Measurements from ENCODE around the gene REV3L. TPM values are rescaled to one million over a fixed set of nuclear protein-coding genes. Genes with fewer than 3 reads are reported as not detected.

Gene REV3L
- total RNA-seq, 1 experiment from 2014 or later: 12.8 TPM

DNA sequence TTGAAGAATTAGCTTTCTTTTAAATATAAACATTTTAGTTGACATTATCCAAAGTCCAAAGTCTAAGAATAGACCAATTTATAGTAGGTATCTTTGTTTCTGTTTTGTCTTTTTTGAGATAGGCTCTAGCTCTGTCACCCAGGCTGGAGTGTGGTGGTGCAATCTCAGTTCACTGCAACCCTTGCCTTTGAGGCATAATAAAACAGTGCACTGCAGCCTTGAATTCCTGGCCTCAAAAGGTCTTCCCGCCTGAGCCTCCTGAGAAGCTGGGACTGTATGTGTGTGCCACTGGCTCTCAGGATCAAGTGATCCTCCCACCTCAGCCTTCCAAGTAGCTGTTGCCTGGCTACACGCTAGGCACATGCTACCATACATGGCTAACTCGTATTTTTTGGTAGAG lies 135.4 kb downstream of the REV3L start (continued):
- TF ChIP-seq TCF7L2 (IDR thresholded peaks at IDR 0.05; ENCODE audit: borderline replicate concordance, extremely low read depth, insufficient read depth, insufficient read length) (no peak), POLR2AphosphoS5 (IDR thresholded peaks at IDR 0.05; ENCODE audit: low read depth, low read length) (no peak), CBX3 (IDR thresholded peaks at IDR 0.05; ENCODE audit: low read depth) (no peak)
- TF ChIP-seq, protein P1, sequence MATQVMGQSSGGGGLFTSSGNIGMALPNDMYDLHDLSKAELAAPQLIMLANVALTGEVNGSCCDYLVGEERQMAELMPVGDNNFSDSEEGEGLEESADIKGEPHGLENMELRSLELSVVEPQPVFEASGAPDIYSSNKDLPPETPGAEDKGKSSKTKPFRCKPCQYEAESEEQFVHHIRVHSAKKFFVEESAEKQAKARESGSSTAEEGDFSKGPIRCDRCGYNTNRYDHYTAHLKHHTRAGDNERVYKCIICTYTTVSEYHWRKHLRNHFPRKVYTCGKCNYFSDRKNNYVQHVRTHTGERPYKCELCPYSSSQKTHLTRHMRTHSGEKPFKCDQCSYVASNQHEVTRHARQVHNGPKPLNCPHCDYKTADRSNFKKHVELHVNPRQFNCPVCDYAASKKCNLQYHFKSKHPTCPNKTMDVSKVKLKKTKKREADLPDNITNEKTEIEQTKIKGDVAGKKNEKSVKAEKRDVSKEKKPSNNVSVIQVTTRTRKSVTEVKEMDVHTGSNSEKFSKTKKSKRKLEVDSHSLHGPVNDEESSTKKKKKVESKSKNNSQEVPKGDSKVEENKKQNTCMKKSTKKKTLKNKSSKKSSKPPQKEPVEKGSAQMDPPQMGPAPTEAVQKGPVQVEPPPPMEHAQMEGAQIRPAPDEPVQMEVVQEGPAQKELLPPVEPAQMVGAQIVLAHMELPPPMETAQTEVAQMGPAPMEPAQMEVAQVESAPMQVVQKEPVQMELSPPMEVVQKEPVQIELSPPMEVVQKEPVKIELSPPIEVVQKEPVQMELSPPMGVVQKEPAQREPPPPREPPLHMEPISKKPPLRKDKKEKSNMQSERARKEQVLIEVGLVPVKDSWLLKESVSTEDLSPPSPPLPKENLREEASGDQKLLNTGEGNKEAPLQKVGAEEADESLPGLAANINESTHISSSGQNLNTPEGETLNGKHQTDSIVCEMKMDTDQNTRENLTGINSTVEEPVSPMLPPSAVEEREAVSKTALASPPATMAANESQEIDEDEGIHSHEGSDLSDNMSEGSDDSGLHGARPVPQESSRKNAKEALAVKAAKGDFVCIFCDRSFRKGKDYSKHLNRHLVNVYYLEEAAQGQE (IDR thresholded peaks at IDR 0.05; ENCODE audit: low read depth): no peak

DNA sequence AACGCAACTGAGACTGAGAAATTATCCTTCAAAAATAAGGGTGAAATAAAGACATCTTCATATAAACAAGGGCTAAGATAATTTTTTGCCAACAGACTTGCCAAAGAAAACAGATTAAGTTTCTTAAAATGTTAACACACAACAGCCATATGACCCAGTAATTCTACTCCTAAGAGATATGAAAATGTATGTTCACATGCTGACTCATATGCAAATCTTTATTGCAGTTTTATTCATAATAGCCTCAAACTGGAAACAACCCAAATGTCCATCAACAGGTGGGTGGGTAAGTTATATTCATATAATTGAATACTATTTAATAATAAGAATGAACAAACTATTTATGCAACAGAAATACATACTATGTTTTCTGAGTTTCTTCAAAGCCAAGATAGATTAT lies 140.1 kb downstream of the REV3L start:
- no peak overlapping the region for H3K4me2 ChIP-seq (ENCODE audit: low read length)
- no TSS peak for BruUV-seq (replicated peaks)
- H3K9me3 ChIP-seq (ENCODE audit: control insufficient read depth in 1 of 2, insufficient read depth in 1 of 2, low read depth in 1 of 2, low read length in 2 of 2): no peaks in the 10 kb centered on the region
- CTCF ChIA-PET: no interaction called here
- H3K36me3 ChIP-seq (ENCODE audit: control insufficient read depth in 1 of 2, insufficient read depth in 2 of 2, low read length in 2 of 2): no peaks in the 10 kb centered on the region
- no peaks in the 10 kb centered on the region for H3K9me2 ChIP-seq (ENCODE audit: insufficient read depth)
- ATAC-seq: no peak
- H4K20me1 ChIP-seq (ENCODE audit: insufficient read depth): no peaks in the 10 kb centered on the region
- no peak overlapping the region for H3K27ac ChIP-seq (ENCODE audit: low read depth, low read length)
- H3K9ac ChIP-seq (ENCODE audit: low read length): no peak overlapping the region
- POLR2A ChIA-PET: no interaction called here
- no peak overlapping the region for H3K4me3 ChIP-seq (replicated peaks in 1 of 2; ENCODE audit: low read depth in 1 of 2, low read length in 2 of 2)
- H2AFZ ChIP-seq (ENCODE audit: low read depth, low read length, poor library complexity, severe bottlenecking): no peak overlapping the region
- no peaks in the 10 kb centered on the region for H3K4me1 ChIP-seq (ENCODE audit: control insufficient read depth in 1 of 2, insufficient read depth in 2 of 2, low read length in 2 of 2)
- no peak for DNase-seq (ENCODE audit: low read depth, low spot score)
- TF ChIP-seq, protein P2, sequence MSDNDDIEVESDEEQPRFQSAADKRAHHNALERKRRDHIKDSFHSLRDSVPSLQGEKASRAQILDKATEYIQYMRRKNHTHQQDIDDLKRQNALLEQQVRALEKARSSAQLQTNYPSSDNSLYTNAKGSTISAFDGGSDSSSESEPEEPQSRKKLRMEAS (IDR thresholded peaks at IDR 0.05): no peak
- TF ChIP-seq ZNF274 (IDR thresholded peaks at IDR 0.05; ENCODE audit: low read depth, low read length): no peak
- TF ChIP-seq SIN3A (IDR thresholded peaks at IDR 0.05; ENCODE audit: low read depth): no peak
- TF ChIP-seq, protein P3, sequence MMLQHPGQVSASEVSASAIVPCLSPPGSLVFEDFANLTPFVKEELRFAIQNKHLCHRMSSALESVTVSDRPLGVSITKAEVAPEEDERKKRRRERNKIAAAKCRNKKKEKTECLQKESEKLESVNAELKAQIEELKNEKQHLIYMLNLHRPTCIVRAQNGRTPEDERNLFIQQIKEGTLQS (IDR thresholded peaks at IDR 0.05): no peak
- TF ChIP-seq ELF1 (IDR thresholded peaks at IDR 0.05; ENCODE audit: borderline replicate concordance, low read depth): no peak
- TF ChIP-seq POLR2AphosphoS5 (IDR thresholded peaks at IDR 0.05; ENCODE audit: low read depth, low read length): no peak
- H3K79me2 ChIP-seq (ENCODE audit: insufficient read depth, low read length): no peaks in the 10 kb centered on the region
- H3K27me3 ChIP-seq (ENCODE audit: insufficient read depth, low read length): no peaks in the 10 kb centered on the region
- intact Hi-C loops (cut with micrococcal nuclease): no loop called here
- RAD21 ChIA-PET (ENCODE audit: low non-redundant PET in 1 of 2, low total read pairs in 2 of 2, uncharacterized antibody in 2 of 2, unreplicated experiment in 2 of 2): no interaction called here
